Neuron (in vitro differentiated cells): ENCODE results near the gene DCP1B.
"Not testable (repeated sequence)": the region's sequence is repeated elsewhere in the genome, so short reads cannot be mapped to it uniquely, and the experiment has no call there.

Experiments used
- H2AFZ ChIP-seq: one replicate; pipeline ENCODE4 v1.6.1; 2013; ENCODE audit warnings: low read depth, mild to moderate bottlenecking, inconsistent platforms, low read length, moderate library complexity
- H3K27me3 ChIP-seq: one replicate; pipeline ENCODE4 v1.6.1; 2013; ENCODE audit warnings: low read length; ENCODE audit not compliant: insufficient read depth
- H3K36me3 ChIP-seq: one replicate; pipeline ENCODE4 v1.6.1; 2013; ENCODE audit warnings: low read length; ENCODE audit not compliant: insufficient read depth
- H3K4me1 ChIP-seq: one replicate; pipeline ENCODE4 v1.6.1; 2013; ENCODE audit warnings: low read length; ENCODE audit not compliant: insufficient read depth
- H3K4me3 ChIP-seq: 2 replicates; pipeline ENCODE4 v1.5.1; 2013; ENCODE audit warnings: mild to moderate bottlenecking, low read length, moderate library complexity
- H3K9me3 ChIP-seq: one replicate; pipeline ENCODE4 v1.6.1; 2013; ENCODE audit warnings: low read length

DCP1B gene

DNA sequence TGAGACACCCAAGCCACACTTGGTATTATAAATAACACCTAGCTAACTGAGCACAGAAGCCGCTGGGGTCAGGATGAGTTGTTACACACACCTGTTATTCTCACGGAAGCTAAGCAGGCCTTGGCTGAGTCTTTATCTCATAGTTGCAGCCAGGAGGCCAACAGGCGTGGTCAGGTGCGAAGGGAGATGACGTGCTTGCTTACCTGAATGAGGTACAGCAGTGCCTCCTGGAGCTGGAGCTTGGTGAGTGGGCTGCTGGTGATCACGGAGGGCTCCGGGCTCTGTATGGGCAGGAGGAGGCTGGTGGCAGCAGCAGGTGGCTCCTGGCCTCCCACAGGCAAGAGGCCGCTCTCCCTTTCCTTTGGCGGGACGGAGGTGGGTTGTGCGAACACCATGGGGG lies 55.4 kb downstream of the DCP1B start:
- Histone ChIP-seq H2AFZ (no peak overlapping the region), H3K4me3 (no peak overlapping the region), H3K4me1 (no peaks in the 10 kb centered on the region), H3K9me3 (peaks cover 10% of the 10 kb centered on the region), H3K27me3 (no peaks in the 10 kb centered on the region), H3K36me3 (peaks cover 82% of the 10 kb centered on the region)

DNA sequence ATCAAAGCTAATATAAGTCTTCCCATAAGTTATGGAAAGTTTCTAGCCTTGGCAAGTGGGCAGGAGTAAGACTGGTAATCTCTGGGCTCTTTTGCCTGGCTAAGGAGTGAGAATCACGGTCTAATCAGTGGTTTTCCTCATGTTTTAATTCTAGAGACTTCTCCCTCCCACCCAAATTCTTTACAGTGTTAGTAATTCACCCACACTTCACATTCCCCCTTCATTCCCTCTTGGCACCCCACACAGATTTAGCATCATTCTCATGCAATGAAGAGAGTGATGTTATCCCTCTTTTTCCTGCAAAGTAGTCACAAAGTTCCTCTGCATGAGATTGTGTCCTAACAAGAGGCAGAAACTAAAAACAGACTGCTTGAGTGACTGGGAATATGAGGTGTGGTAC lies 57.2 kb downstream of the DCP1B start:
- Histone ChIP-seq H2AFZ (no peak overlapping the region), H3K4me1 (no peaks in the 10 kb centered on the region), H3K36me3 (peaks cover 68% of the 10 kb centered on the region), H3K4me3 (no peak overlapping the region), H3K9me3 (peaks cover 6% of the 10 kb centered on the region), H3K27me3 (no peaks in the 10 kb centered on the region)

DNA sequence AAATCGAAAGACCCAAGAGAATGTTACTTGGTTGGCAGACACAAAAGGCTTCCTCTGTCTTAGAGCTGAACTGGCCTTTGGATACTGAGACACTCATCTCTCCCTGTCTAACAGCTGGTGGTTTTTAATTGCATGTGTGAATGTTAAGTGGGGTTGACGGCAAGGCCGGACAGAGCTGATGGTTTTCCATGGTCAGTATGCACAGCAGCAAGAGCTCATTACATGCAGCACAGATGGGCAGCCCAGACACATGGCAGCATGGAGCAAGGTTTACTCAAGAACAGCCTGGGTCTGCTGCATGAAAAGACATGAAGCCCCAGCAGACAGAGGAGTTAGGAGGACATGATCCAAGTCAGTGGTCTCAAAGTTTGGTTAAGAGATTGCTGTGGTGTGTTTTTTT lies 58.0 kb downstream of the DCP1B start:
- Histone ChIP-seq H2AFZ (no peak overlapping the region), H3K27me3 (no peaks in the 10 kb centered on the region), H3K4me1 (no peaks in the 10 kb centered on the region), H3K9me3 (peaks cover 6% of the 10 kb centered on the region), H3K4me3 (no peak overlapping the region), H3K36me3 (peaks cover 62% of the 10 kb centered on the region)

DNA sequence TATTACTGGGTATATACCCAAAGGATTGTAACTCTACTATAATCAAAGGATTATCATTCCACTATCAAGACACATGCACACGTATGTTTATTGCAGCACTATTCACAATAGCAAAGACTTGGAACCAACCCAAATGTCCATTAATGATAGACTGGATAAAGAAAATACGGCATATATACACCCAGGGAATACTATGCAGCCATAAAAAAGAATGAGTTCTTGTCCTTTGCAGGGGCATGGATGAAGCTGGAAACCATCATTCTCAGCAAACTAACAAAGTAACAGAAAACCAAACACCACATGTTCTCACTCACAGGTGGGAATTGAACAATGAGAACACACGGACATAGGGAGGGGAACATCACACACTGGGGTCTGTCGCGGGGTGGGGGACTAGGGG lies 58.8 kb downstream of the DCP1B start:
- not testable (repeated sequence) for H3K4me1 ChIP-seq, H2AFZ ChIP-seq, H3K4me3 ChIP-seq, H3K27me3 ChIP-seq, H3K9me3 ChIP-seq
- H3K36me3 ChIP-seq = peaks cover 58% of the 10 kb centered on the region

DNA sequence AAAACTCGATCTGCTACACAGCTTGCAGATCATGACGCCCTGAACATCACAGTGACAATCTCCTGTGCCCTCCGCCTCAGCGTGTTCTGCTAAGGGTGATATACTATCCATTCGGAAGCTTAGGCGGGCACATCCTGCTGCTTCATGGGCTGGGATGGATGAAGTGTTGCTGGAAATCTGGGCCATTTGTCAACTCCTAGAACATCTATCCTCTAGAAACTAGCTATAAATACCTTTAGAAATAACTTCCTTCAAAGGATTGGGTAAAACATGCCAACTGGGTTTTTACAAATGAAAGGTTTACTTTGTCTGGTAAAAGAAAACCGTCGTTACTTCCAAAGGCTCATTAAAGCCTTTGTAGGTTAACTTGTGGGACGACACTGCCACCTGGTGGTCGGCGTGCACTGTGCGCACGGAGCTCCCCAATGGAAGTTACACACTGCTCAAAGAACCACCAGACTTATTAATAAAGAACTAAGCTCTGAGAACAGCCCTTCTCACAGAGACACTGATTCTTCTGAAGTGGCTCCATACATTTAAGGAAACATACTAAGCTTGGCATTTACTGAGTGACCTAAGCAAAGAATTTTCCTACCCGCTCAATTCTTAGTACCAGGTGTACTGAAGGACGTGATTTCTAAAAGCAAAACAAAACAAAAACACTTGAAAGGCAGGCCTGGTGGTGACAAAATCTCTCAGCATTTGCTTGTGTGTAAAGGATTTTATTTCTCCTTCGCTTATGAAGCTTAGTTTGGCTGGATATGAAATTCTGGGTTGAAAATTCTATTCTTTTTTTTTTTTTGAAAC lies 64.3 kb downstream of the DCP1B start:
- Histone ChIP-seq H3K9me3 (no peaks in the 10 kb centered on the region), H3K27me3 (no peaks in the 10 kb centered on the region), H3K4me3 (no peak overlapping the region), H2AFZ (no peak overlapping the region), H3K36me3 (peaks cover 46% of the 10 kb centered on the region), H3K4me1 (no peaks in the 10 kb centered on the region)

DNA sequence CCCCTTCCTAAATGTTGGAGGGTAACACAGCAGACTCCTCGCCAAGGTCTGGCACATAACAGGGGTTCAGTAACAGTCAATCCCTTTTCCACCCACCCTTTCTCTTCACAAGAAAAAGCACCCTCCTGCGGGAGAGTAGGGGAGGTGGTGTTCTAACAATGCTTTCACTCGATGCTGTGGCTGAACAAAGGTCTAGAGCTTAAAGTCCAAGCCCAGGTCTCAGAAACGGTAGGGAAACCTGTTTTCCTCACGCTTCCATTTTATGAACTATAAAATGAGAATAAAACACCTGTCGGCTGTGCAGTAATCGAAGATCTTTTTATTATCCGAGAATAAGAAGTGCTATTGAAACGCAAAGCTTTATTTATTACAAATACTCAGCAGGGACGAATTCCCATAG lies 64.9 kb downstream of the DCP1B start:
- H3K4me3 ChIP-seq = no peak overlapping the region
- no peaks in the 10 kb centered on the region for H3K27me3 ChIP-seq
- H2AFZ ChIP-seq = no peak overlapping the region
- peaks cover 46% of the 10 kb centered on the region for H3K36me3 ChIP-seq
- H3K4me1 ChIP-seq = no peaks in the 10 kb centered on the region
- no peaks in the 10 kb centered on the region for H3K9me3 ChIP-seq

DNA sequence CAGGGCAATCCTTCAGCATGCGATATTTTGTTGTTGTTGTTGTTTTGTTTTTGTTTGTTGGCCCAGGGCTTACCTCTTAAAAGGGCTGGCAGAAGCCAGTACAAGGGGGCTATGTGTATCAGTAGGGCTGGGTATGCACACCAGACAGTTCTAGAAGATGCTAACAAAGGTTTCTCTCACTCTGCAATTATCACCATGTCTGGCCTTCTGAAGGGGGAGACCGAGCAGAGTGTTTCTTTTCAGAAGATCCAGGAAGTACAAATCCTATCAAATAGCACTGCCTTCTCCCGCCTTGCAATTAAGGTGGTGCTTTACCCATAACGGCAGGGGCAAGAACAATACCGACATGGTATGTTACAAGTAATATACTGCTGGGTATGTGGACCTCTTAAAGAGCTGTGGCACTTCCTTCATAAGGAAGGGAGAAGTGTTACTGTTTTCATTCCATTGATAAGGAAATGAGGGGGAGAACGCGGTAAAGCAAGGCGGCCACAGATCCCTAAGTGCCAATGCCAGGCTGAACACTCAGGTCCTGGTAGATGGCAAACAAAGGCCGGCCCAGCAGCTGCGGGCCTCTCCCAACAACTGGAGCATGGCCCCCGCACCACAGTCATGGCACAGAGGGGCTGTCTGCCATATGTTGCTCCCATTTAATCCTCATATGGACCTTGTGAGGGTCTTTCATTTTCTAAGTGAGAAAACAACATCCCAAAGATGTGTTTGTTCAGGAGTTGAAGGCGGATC lies 66.6 kb downstream of the DCP1B start:
- H3K27me3 ChIP-seq = no peaks in the 10 kb centered on the region
- H3K9me3 ChIP-seq = no peaks in the 10 kb centered on the region
- H3K4me3 ChIP-seq = no peak overlapping the region
- peaks cover 45% of the 10 kb centered on the region for H3K36me3 ChIP-seq
- no peak overlapping the region for H2AFZ ChIP-seq
- H3K4me1 ChIP-seq = peaks cover 7% of the 10 kb centered on the region

DNA sequence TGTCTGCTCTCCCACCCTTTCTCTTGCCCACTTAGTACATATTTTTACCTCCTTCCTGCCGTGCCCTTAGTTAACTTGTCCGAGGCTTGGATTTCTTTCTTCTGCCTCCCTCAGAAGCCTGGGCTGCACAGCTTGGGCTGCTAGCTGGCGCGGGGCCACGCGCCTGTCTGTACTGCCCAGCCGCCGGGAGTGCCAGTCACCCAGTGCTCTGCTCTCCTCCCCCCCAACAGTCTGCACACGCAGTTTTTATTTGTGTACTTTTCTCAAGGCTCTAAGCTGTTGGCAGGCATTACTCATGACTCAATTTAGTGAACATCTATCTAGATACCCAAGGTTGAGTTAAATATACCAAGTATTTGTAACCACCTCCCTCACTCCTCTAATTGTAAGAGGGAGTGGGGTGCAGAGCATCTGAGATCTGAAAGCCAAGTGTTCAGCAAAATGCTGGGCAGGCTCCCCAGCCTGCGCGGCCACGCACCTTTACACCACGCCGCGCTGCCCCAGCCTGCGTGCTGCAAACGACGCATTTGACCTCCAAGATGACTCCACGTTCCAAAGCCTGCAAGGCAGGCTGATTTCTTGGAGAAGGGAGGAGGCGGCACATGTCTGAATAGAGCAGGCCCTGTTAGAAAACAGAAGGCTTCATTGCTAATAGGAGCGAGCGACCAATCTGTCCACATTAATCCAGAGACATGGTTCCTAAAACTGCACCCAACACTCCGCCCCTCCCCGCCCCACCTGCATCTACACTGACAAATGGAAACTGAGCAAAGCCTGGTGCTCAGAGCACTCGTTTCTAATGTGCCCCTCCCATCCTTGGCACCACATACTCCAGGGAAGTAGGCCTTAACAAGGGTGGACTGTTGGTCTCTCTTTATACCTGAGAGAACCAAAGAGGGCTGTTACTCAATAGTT lies 67.6 kb downstream of the DCP1B start:
- peaks cover 7% of the 10 kb centered on the region for H3K4me1 ChIP-seq
- H3K9me3 ChIP-seq = no peaks in the 10 kb centered on the region
- no peak overlapping the region for H3K4me3 ChIP-seq
- no peaks in the 10 kb centered on the region for H3K27me3 ChIP-seq
- no peak overlapping the region for H2AFZ ChIP-seq
- H3K36me3 ChIP-seq = peaks cover 44% of the 10 kb centered on the region

DNA sequence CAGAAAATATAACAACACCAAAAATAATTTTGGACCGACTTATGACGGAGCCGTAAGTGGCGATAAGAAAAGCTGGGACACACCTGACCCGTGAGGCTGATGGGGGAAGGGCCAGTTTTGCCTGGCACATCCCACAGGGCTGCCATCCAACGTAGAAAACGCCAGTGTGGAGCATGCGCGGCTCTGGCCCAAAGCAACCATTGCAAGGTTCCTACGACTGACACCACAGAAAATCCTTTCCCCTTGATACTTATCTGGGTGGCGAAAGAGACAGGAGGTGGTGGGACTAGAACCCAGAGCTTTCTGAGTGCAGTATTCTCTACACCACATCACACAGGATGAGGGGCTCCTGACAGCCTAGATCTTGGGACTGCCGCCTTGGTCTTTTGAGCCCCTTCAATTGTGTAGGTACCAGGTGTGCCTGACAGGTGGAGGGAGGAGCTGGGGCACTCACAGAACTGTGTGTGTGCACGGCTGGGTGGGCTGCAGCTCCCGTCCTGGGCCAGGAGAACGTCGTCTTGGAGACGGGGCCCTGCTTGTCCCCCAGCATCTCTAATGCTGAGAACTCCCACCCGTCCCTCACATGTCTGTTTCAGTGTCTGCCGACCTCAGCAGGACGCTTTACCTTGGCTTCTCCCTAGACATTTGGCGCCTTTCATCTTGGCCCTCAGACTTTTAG lies 68.4 kb downstream of the DCP1B start:
- Histone ChIP-seq H2AFZ (no peak overlapping the region), H3K36me3 (peaks cover 41% of the 10 kb centered on the region), H3K4me1 (peaks cover 7% of the 10 kb centered on the region), H3K4me3 (no peak overlapping the region), H3K9me3 (no peaks in the 10 kb centered on the region), H3K27me3 (no peaks in the 10 kb centered on the region)

DNA sequence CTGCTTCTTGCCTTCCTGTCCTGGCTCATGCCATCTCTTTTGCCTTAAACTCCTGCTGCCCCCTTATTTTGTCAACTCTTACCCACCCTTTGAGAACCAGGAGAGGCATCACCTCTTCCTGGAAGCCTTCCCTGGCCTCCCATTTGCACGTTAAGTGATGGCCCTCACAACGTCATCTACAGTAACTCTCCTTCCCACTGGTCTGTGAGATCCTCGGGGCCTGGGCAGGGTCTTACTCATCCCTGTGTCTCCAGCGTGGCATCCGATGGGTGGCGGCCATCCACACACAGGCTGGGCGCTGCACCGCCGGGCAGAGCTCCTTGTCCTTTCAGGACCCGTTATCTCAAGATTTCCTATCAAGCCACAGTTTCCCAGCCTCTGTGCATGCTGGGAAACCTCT lies 69.0 kb downstream of the DCP1B start:
- Histone ChIP-seq H3K27me3 (no peaks in the 10 kb centered on the region), H3K36me3 (peaks cover 37% of the 10 kb centered on the region)

DNA sequence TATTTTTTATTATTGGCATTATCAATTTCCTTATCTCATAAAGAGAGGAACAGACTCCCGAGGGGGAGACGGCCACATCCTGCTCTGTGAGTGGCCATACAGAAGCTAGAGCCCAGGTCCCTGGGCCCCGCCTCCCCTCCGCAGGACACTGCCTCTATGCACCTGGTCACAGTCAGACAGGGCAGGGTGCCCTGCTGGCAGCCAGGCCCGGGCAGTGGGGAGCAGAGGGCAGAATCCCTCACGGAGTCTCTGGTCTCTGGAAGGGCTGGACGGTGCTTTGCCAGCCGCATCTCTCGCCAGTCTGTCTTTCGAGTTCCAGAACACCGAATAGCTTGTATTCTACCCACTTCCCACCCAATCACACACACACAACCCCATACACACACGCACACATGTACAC lies 69.4 kb downstream of the DCP1B start:
- Histone ChIP-seq H3K4me1 (peaks cover 7% of the 10 kb centered on the region), H2AFZ (no peak overlapping the region), H3K9me3 (no peaks in the 10 kb centered on the region), H3K4me3 (no peak overlapping the region), H3K27me3 (no peaks in the 10 kb centered on the region), H3K36me3 (peaks cover 35% of the 10 kb centered on the region)

More for the DNA sequence above, 69.0 kb downstream of the DCP1B start:
- H2AFZ ChIP-seq = no peak overlapping the region
- no peak overlapping the region for H3K4me3 ChIP-seq
- H3K9me3 ChIP-seq = no peaks in the 10 kb centered on the region
- peaks cover 7% of the 10 kb centered on the region for H3K4me1 ChIP-seq

DNA sequence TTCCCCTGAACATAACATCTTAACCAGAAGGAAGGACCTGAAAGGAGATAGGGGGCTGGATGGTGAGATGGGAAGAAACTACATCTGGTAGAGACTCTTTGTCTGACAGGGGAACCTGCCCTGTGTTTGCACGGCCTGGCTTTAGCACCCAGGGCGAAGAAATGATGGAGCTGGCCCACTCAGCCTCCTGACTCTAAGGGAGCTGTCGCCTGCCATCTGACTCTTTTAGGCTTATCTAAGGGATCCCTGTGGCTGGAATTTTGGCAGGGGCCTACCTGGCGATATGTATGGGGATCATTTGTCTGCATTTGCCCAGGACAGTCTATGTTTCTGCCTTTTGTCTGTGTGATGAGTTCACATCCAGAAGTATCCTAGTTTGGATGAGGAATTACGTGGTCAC lies 70.2 kb downstream of the DCP1B start:
- Histone ChIP-seq H3K27me3 (no peaks in the 10 kb centered on the region), H3K4me3 (no peak overlapping the region)

More for the DNA sequence above, 70.2 kb downstream of the DCP1B start:
- H2AFZ ChIP-seq = no peak overlapping the region
- peaks cover 32% of the 10 kb centered on the region for H3K36me3 ChIP-seq
- H3K9me3 ChIP-seq = no peaks in the 10 kb centered on the region
- H3K4me1 ChIP-seq = peaks cover 7% of the 10 kb centered on the region
